K562 (cell line): Measurements from ENCODE around the gene FUT4. TPM values are rescaled to one million over a fixed set of nuclear protein-coding genes. Genes with fewer than 3 reads are reported as not detected.

Source experiments
- ATAC-seq: fragments of 200-7000 bp; cut with Tn5 transposase; 3 replicates; pipeline ENCODE4 v1.9.1; 2020; ENCODE audit warnings: moderate library complexity
- BruUV-seq: library from RNA; stranded (reverse); fragments of 400-500 nt; replicated peaks from 2 replicates; lab custom pipeline; 2021; lab: Mats Ljungman, UMichigan
- CTCF ChIA-PET: fragments of 300-600 bp; formaldehyde crosslinking; extraction: SDS; loops from one replicate; lab custom pipeline; 2021; ENCODE audit warnings: low intra/inter-chr PET ratio; lab: Yijun Ruan, JAX
- POLR2A ChIA-PET: fragments of 300-600, 350-650 bp; sonication (Branson Sonifier 250); formaldehyde crosslinking; extraction: SDS; loops from one replicate; lab custom pipeline; 2021; ENCODE audit warnings: antibody characterized with exemption, inconsistent platforms; lab: Yijun Ruan, JAX
- DNase-seq, 4 experiments: peaks; one replicate each; pipeline versions ENCODE4 v3.0.0 to v3.0.0-alpha.2; 2011 to 2018; ENCODE audit warnings: low spot score in 3 of 4, mixed read lengths in 3 of 4; ENCODE audit errors: extremely low read depth in 1 of 4
- FAIRE-seq: peaks from 2 replicates; lab custom pipeline; 2011; peaks lifted over from hg19 to GRCh38; lab: Jason Lieb, UNC
- H2AFZ ChIP-seq: 2 replicates; pipeline ENCODE4 v1.6.0; 2011; ENCODE audit warnings: low read depth, low read length, control low read depth, inconsistent platforms
- H3K27ac ChIP-seq: fragments of 200-600 bp; 3 replicates; pipeline ENCODE4 v1.8.0; 2011; ENCODE audit warnings: low read depth, mild to moderate bottlenecking, control low read depth, inconsistent platforms, low read length, moderate library complexity, mixed read lengths; ENCODE audit errors: extremely low read depth
- H3K27me3 ChIP-seq, 2 experiments: fragments of 300-600 bp in 1 of 2; 2 replicates in 1 of 2; 3 replicates in 1 of 2; pipeline versions ENCODE4 v1.6.0 to v1.8.0; 2011; ENCODE audit warnings: inconsistent platforms in 2 of 2, low read length in 2 of 2, mild to moderate bottlenecking in 1 of 2, mixed read lengths in 1 of 2, moderate library complexity in 1 of 2; ENCODE audit not compliant: control insufficient read depth in 2 of 2, insufficient read depth in 2 of 2
- H3K36me3 ChIP-seq: fragments of 300-600 bp; 3 replicates; pipeline ENCODE4 v1.8.0; 2011; ENCODE audit warnings: mild to moderate bottlenecking, low read length, inconsistent platforms; ENCODE audit not compliant: control insufficient read depth, insufficient read depth
- H3K4me1 ChIP-seq, 2 experiments: fragments of 200-600 bp in 1 of 2; replicated peaks in 1 of 2; 2 replicates in 1 of 2; 3 replicates in 1 of 2; pipeline versions ENCODE4 v1.5.1 to v1.8.0; 2011; ENCODE audit warnings: inconsistent platforms in 2 of 2, low read length in 2 of 2, mild to moderate bottlenecking in 1 of 2, mixed read lengths in 1 of 2, moderate library complexity in 1 of 2; ENCODE audit not compliant: control insufficient read depth in 2 of 2, insufficient read depth in 2 of 2
- H3K4me2 ChIP-seq: 2 replicates; pipeline ENCODE4 v1.6.1; 2011; ENCODE audit warnings: low read length, control low read depth, inconsistent platforms, mixed read lengths; ENCODE audit not compliant: insufficient read depth
- H3K4me3 ChIP-seq: fragments of 200-600 bp; sonication (generic), shearing (Covaris generic); 2 replicates; pipeline ENCODE4 v1.5.1; 2016; ENCODE audit warnings: control low read depth, inconsistent platforms
- H3K79me2 ChIP-seq: fragments of 200-600 bp; 3 replicates; pipeline ENCODE4 v1.8.0; 2011; ENCODE audit warnings: low read length, inconsistent platforms; ENCODE audit not compliant: control insufficient read depth, insufficient read depth
- H3K9ac ChIP-seq, 2 experiments: 2 replicates each; pipeline versions ENCODE4 v1.6.0 to v1.6.1; 2011; ENCODE audit warnings: low read depth in 2 of 2, low read length in 2 of 2, control low read depth in 1 of 2, inconsistent platforms in 1 of 2, mild to moderate bottlenecking in 1 of 2, mixed read lengths in 1 of 2; ENCODE audit not compliant: insufficient read depth in 1 of 2
- H3K9me1 ChIP-seq: one replicate; pipeline ENCODE4 v1.6.0; 2011; ENCODE audit warnings: inconsistent platforms, mild to moderate bottlenecking, low read length, moderate library complexity; ENCODE audit not compliant: control insufficient read depth, insufficient read depth
- H3K9me3 ChIP-seq: replicated peaks from 2 replicates; pipeline ENCODE4 v1.5.1; 2011; ENCODE audit warnings: low read depth, low read length, inconsistent platforms; ENCODE audit not compliant: control insufficient read depth, insufficient read depth
- H4K20me1 ChIP-seq: replicated peaks from 2 replicates; pipeline ENCODE4 v1.6.1; 2011; ENCODE audit warnings: low read length, inconsistent platforms, mixed read lengths; ENCODE audit not compliant: control insufficient read depth, insufficient read depth
- BDP1 ChIP-seq: IDR thresholded peaks from 3 replicates; pipeline ENCODE4 v1.6.1; 2011; ENCODE audit not compliant: insufficient read length, insufficient read depth
- CCAR2 ChIP-seq: fragments of 200-400 bp; formaldehyde crosslinking; IDR thresholded peaks from 2 replicates; pipeline ENCODE4 v1.6.1; 2017; ENCODE audit warnings: mild to moderate bottlenecking, low read depth, low read length
- ILF3 ChIP-seq: fragments of 450-650 bp; IDR thresholded peaks from 2 replicates; pipeline ENCODE4 v1.6.1; 2018; ENCODE audit warnings: antibody characterized with exemption, mild to moderate bottlenecking, moderate library complexity, borderline replicate concordance
- KLF1 ChIP-seq: fragments of 450-650 bp; IDR thresholded peaks from 2 replicates; pipeline ENCODE4 v1.6.1; 2016; ENCODE audit warnings: missing genetic modification characterization, missing compliant biosample characterization
- LEF1 ChIP-seq: fragments of 450-650 bp; IDR thresholded peaks from 2 replicates; pipeline ENCODE4 v1.6.1; 2016; ENCODE audit warnings: mild to moderate bottlenecking
- NFE2L1 ChIP-seq: fragments of 450-650 bp; IDR thresholded peaks from 2 replicates; pipeline ENCODE4 v1.6.1; 2016; ENCODE audit warnings: missing genetic modification characterization, low read depth, mild to moderate bottlenecking, missing compliant biosample characterization, moderate library complexity, borderline replicate concordance
- NR2C1 ChIP-seq, 2 experiments: fragments of 450-650 bp; IDR thresholded peaks; 2 replicates each; pipeline ENCODE4 v1.6.1; 2017; ENCODE audit warnings: mild to moderate bottlenecking in 2 of 2, antibody characterized with exemption in 1 of 2, inconsistent platforms in 1 of 2, missing compliant biosample characterization in 1 of 2, missing genetic modification characterization in 1 of 2
- PCBP2 ChIP-seq: fragments of 200-400 bp; formaldehyde crosslinking; IDR thresholded peaks from 2 replicates; pipeline ENCODE4 v1.6.1; 2018; ENCODE audit warnings: low read length, low read depth, mild to moderate bottlenecking, moderate library complexity; ENCODE audit not compliant: poor library complexity, severe bottlenecking
- POLR2B ChIP-seq: fragments of 450-650 bp; IDR thresholded peaks from 2 replicates; pipeline ENCODE4 v1.6.1; 2018; ENCODE audit warnings: low read depth; ENCODE audit not compliant: partially characterized antibody
- RBBP5 ChIP-seq: fragments of 200-600 bp; sonication (generic); IDR thresholded peaks from 2 replicates; pipeline ENCODE4 v1.6.1; 2012; ENCODE audit warnings: borderline replicate concordance, mild to moderate bottlenecking, low read length, control low read depth, inconsistent platforms; ENCODE audit not compliant: insufficient read depth, poor library complexity, severe bottlenecking
- SETDB1 ChIP-seq: IDR thresholded peaks from one replicate; pipeline ENCODE4 v1.6.1; 2012; ENCODE audit warnings: low read length, control low read depth, inconsistent platforms
- SIX5 ChIP-seq, 2 experiments: IDR thresholded peaks; 2 replicates each; pipeline ENCODE4 v1.6.1; 2011; ENCODE audit warnings: low read length in 2 of 2, borderline replicate concordance in 1 of 2, low read depth in 1 of 2, mild to moderate bottlenecking in 1 of 2, moderate library complexity in 1 of 2; ENCODE audit not compliant: insufficient read depth in 1 of 2
- SP2 ChIP-seq: IDR thresholded peaks from 2 replicates; pipeline ENCODE4 v1.6.1; 2011; ENCODE audit warnings: mild to moderate bottlenecking, low read depth, low read length, moderate library complexity; ENCODE audit not compliant: poor library complexity, severe bottlenecking; ENCODE audit errors: extremely low read depth
- TSC22D4 ChIP-seq: fragments of 450-650 bp; IDR thresholded peaks from 2 replicates; pipeline ENCODE4 v1.6.1; 2016; ENCODE audit warnings: missing genetic modification characterization, missing biosample characterization, control low read depth
- ZBED1 ChIP-seq: IDR thresholded peaks from 2 replicates; pipeline ENCODE4 v1.6.1; 2014
- ZNF224 ChIP-seq: sonication (generic); formaldehyde crosslinking; IDR thresholded peaks from 2 replicates; pipeline ENCODE4 v1.8.0; 2022; ENCODE audit warnings: mild to moderate bottlenecking, missing genetic modification reagents
- ZNF408 ChIP-seq: fragments of 250-450 bp; sonication (Bioruptor Pico); IDR thresholded peaks from 2 replicates; pipeline ENCODE4 v1.4.0; 2020; ENCODE audit warnings: low read depth, mild to moderate bottlenecking, moderate library complexity
- WGBS: fragments of 100-300 bp; shearing (Covaris generic); methylation state at CpG from one replicate; pipeline ENCODE4 v1.1.6; 2016; ENCODE audit warnings: low coverage, mixed read lengths; ENCODE audit not compliant: insufficient coverage; ENCODE audit errors: missing lambda C conversion rate; 5-methylcytosine and 5-hydroxymethylcytosine counted together
- in situ Hi-C: fragments of 300-500 bp; cut with MboI; formaldehyde crosslinking; loops from 4 replicates; pipeline ENCODE4 v1.15.0; 2018; ENCODE audit warnings: inconsistent platforms, mixed read lengths
- intact Hi-C: fragments of 100-400 bp; cut with micrococcal nuclease; formaldehyde crosslinking; loops from 2 replicates; pipeline ENCODE4 v1.14.2; 2022
- polyA plus RNA-seq, 8 experiments: library from polyadenylated mRNA; depleted of rRNA in 4 of 8; stranded (reverse) in 5 of 8; unstranded in 3 of 8; fragments of >200 nt; fragmentation: Nextera tagmentation in 2 of 8; fragmentation: Illumina TruSeq in 1 of 8; extraction: Ambion mirVana in 2 of 8; extraction: Trizol in 1 of 8; gene quantifications; 2 replicates each; pipeline versions ENCODE4 v1.2.1 to v1.2.3, GENCODE V29; 2011 to 2014; ENCODE audit warnings: inconsistent platforms in 1 of 8, missing spikeins in 1 of 8
- total RNA-seq, 7 experiments: library from RNA; depleted of rRNA in 6 of 7; stranded (reverse); fragments of >200 nt in 6 of 7; fragmentation: Illumina TruSeq in 2 of 7; extraction: Trizol in 2 of 7; gene quantifications; 2 replicates each; pipeline versions ENCODE4 v1.2.1 to v1.2.3, GENCODE V29; 2011 to 2021; ENCODE audit warnings: low replicate concordance in 1 of 7
- TF ChIP-seq, protein P1 (sequence below): fragments of 450-650 bp; IDR thresholded peaks from 2 replicates; pipeline ENCODE4 v1.6.1; 2016; ENCODE audit warnings: antibody characterized with exemption
- TF ChIP-seq, protein P2 (sequence below): sonication (generic); formaldehyde crosslinking; IDR thresholded peaks from 2 replicates; pipeline ENCODE4 v1.8.1; 2022; ENCODE audit warnings: missing genetic modification reagents

The FUT4 gene
- total and polyA plus RNA-seq, 9 of the 15 experiments (the other 6 are each of a cell fraction or from before 2014, with no cell fraction given): 1.1 to 8.9 (median 5.5) TPM

DNA sequence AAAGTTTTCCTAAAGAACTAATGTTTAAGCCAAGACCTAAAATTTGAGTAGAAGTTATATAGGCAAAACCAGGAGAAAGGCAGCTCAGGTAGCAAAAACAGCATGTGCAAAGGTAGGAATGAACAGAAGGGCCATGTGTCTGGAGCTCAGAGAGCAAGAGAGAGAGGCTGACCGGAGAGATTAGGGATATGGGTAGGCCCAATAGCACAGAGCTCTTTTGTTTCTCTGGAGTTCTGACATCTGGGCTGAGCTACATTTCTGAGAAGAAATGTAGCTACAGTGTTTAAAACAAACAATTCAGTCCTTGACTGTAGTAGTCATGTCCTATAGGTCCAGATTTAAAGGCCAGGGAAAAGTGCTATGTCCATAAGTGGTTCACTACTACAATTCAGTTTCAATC lies 27.0 kb upstream of the FUT4 start:
- peaks cover 0 to 7% of the 10 kb centered on the region in 2 experiments; a peak in 2 of 5 replicates for H3K4me1 ChIP-seq
- no peak overlapping the region for H3K4me2 ChIP-seq
- POLR2A ChIA-PET: no interaction called here
- no peaks in the 10 kb centered on the region for H3K36me3 ChIP-seq
- DNase-seq (no peak), FAIRE-seq (no peak), ATAC-seq (no peak)
- 9% methylated on average over 1 of the region's 1 CpG for WGBS
- CTCF ChIA-PET: no interaction called here
- H3K4me3 ChIP-seq: no peak overlapping the region
- no peak overlapping the region for H3K27ac ChIP-seq
- H3K79me2 ChIP-seq: no peaks in the 10 kb centered on the region
- H2AFZ ChIP-seq: no peak overlapping the region
- H3K9me1 ChIP-seq: no peaks in the 10 kb centered on the region
- H4K20me1 ChIP-seq: no peaks in the 10 kb centered on the region
- TF ChIP-seq NR2C1 (IDR thresholded peaks at IDR 0.05) (no peak), NR2C1 (tag; IDR thresholded peaks at IDR 0.05) (no peak), POLR2B (no peak), ILF3 (no peak), TSC22D4 (tag) (no peak), CCAR2 (no peak), NFE2L1 (tag) (no peak), ZNF224 (CRISPR knock-in tag) (no peak), BDP1 (no peak), KLF1 (tag) (no peak), ZNF408 (CRISPR knock-in tag) (no peak), PCBP2 (no peak), SIX5 (IDR thresholded peaks at IDR 0.05; ENCODE audit: borderline replicate concordance in 1 of 2, insufficient read depth in 1 of 2, low read depth in 1 of 2, low read length in 2 of 2) (no peak), ZBED1 (no peak), SETDB1 (no peak), LEF1 (no peak), RBBP5 (no peak), SP2 (no peak)
- TF ChIP-seq, protein P1, sequence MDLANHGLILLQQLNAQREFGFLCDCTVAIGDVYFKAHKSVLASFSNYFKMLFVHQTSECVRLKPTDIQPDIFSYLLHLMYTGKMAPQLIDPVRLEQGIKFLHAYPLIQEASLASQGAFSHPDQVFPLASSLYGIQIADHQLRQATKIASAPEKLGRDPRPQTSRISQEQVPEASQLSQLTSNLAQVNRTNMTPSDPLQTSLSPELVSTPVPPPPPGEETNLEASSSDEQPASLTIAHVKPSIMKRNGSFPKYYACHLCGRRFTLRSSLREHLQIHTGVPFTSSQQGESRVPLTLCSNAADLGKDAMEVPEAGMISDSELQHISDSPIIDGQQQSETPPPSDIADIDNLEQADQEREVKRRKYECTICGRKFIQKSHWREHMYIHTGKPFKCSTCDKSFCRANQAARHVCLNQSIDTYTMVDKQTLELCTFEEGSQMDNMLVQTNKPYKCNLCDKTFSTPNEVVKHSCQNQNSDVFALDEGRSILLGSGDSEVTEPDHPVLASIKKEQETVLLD: no peak
- TF ChIP-seq, protein P2, sequence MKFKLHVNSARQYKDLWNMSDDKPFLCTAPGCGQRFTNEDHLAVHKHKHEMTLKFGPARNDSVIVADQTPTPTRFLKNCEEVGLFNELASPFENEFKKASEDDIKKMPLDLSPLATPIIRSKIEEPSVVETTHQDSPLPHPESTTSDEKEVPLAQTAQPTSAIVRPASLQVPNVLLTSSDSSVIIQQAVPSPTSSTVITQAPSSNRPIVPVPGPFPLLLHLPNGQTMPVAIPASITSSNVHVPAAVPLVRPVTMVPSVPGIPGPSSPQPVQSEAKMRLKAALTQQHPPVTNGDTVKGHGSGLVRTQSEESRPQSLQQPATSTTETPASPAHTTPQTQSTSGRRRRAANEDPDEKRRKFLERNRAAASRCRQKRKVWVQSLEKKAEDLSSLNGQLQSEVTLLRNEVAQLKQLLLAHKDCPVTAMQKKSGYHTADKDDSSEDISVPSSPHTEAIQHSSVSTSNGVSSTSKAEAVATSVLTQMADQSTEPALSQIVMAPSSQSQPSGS (CRISPR knock-in tag): no peak
- H3K27me3 ChIP-seq: peaks cover 2 to 4% of the 10 kb centered on the region in 2 experiments; a peak in 2 of 5 replicates
- H3K9ac ChIP-seq: no peak overlapping the region
- intact Hi-C loops: no loop called here
- H3K9me3 ChIP-seq: no peaks in the 10 kb centered on the region
- in situ Hi-C loops: no loop called here
- BruUV-seq: no TSS peak
